Mucosa of rectum (tissue), 2 donors: Measurements from ENCODE around the gene ZNF208.
"Not testable (repeated sequence)": the region's sequence is repeated elsewhere in the genome, so short reads cannot be mapped to it uniquely, and the experiment has no call there.

Source experiments
- H3K27ac ChIP-seq, 2 donors: one replicate each; pipeline ENCODE4 v1.7.0; 2013; ENCODE audit warnings: inconsistent platforms in 2 of 2, low read depth in 2 of 2, low read length in 2 of 2
- H3K27me3 ChIP-seq, 2 donors: one replicate each; pipeline ENCODE4 v1.7.0; 2013; ENCODE audit warnings: low read length in 2 of 2; ENCODE audit not compliant: control insufficient read depth in 2 of 2, insufficient read depth in 2 of 2
- H3K36me3 ChIP-seq, 2 donors: one replicate each; pipeline ENCODE4 v1.7.0; 2013; ENCODE audit warnings: low read length in 2 of 2; ENCODE audit not compliant: control insufficient read depth in 2 of 2, insufficient read depth in 2 of 2
- H3K4me1 ChIP-seq, 2 donors: one replicate each; pipeline ENCODE4 v1.7.0; 2013; ENCODE audit warnings: low read length in 2 of 2, mild to moderate bottlenecking in 1 of 2; ENCODE audit not compliant: control insufficient read depth in 2 of 2, insufficient read depth in 2 of 2
- H3K4me3 ChIP-seq, 2 donors: one replicate each; pipeline ENCODE4 v1.7.0; 2013; ENCODE audit warnings: low read length in 2 of 2
- H3K9ac ChIP-seq, 2 donors: one replicate each; pipeline ENCODE4 v1.7.0; 2013; ENCODE audit warnings: low read length in 2 of 2, low read depth in 1 of 2, mild to moderate bottlenecking in 1 of 2
- H3K9me3 ChIP-seq, 2 donors: one replicate each; pipeline ENCODE4 v1.7.0; 2013; ENCODE audit warnings: low read length in 2 of 2; ENCODE audit not compliant: control insufficient read depth in 2 of 2
- donor health status: healthy.
- donor health status: Normal muscosa, but diverticular disease.

Gene ZNF208

DNA sequence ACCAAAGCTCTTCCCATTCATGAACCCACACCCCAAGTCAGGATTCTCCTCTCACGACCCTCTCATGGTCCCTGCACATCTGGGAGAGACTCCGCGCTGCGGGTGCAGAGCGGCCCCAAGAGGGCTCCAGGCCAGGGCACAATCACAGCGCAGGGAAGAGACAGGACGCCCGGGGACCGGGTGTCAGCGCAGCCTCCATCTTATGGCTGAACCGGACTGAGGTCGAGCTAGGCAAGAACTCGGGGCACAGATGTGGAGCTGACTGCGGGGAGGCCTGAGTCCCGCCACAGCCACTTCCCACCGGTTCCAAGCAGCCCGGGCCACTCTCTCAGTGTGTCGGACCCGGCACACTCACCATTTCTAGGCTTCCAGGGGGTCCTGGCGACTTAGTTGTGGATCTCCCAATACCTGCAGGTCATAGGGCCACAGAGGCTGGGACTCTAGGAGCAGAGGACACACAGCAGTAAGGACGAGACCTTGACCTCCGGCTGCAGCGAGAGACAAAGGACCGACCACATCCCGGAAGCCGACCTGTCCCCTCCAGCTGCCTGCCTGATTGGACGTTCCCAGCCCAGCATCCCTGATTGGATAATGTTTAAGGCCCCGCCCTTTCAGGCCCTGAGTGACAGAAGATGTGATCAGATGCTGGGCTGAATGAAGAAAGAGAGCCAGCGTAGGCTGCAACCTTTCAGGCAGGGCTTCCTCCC is at the start of gene ZNF208:
Gene ZNF208, minus strand, starts transcription at position 507 of the 707 bp plus-strand sequence. Its CDS starts 149 bp downstream, at position 358.
- H3K4me3 ChIP-seq: peak within 1 kb of the TSS; percentile 35 to 42
- not testable (repeated sequence) for H3K4me1 ChIP-seq, H3K27ac ChIP-seq, H3K27me3 ChIP-seq, H3K9ac ChIP-seq, H3K9me3 ChIP-seq, H3K36me3 ChIP-seq

DNA sequence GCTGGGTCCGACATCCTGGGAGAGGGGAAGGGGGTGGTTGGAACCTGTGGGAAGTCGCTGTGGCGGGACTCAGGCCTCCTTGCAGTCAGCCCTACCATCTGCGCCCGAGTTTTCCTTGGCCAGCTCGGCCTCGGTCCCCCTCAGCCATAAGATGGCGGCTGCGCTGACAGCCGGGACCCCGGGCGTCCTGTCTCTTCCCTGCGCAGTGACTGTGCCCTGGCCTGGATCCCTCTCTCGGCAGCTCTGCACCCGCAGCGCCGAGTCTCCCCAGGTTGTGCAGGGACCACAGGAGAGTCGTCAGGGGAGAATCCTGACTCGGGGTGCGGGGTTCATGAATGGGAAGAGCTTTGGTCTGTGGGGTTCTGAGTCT is 41.9 kb upstream of the ZNF208 start:
- Histone ChIP-seq H3K27me3 (no peaks in the 10 kb centered on the region), H3K9me3 (no peaks in the 10 kb centered on the region), H3K4me3 (peak overlapping the region; percentile 83 to 91), H3K36me3 (no peaks in the 10 kb centered on the region), H3K4me1 (no peaks in the 10 kb centered on the region), H3K27ac (peak overlapping the region in 1 of 2 donors; percentile 43), H3K9ac (peak overlapping the region; percentile 66)

DNA sequence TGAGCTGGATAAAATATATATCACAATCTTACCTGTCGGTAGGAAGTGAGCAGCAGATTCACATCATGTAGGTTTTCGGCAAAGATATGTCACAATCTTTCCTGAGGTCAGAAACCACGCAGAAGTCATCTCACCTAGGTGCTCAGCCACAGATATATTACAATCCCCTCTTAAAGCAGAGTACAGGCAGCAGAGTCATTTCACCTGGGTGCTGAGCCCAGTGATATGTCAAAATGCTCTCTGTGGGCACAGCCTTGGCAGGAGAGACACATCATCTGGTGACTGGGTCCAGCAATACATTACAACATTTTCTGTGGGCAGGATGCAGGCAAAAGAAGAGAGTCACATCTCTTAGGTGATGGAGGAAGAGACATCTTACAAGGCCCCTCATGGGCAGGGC is 30.4 kb upstream of the ZNF208 start:
- not testable (repeated sequence) for H3K27me3 ChIP-seq, H3K36me3 ChIP-seq, H3K27ac ChIP-seq, H3K9me3 ChIP-seq, H3K4me3 ChIP-seq, H3K4me1 ChIP-seq, H3K9ac ChIP-seq

DNA sequence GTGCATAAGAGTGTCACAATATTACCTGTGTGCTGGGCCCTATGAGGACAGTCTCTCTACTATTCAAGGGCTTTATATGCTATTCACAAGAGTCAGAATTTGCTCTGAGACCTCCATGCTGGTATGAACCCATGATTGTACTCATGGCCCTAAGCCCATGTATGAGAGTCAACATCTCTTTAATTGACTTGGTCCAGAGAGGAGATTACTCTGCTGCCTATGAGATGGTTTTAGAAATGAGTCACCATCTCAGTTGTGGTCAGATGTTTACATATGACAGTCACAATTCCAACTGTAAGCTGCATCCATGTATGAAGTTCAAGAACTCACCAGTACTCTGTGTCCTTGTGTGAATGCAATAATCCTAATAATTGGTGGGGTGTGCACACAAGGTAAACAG is 19.9 kb upstream of the ZNF208 start:
- no peaks in the 10 kb centered on the region for H3K4me1 ChIP-seq
- H3K9ac ChIP-seq: no peak overlapping the region
- H3K27me3 ChIP-seq: no peaks in the 10 kb centered on the region
- no peaks in the 10 kb centered on the region for H3K36me3 ChIP-seq
- H3K4me3 ChIP-seq: no peak overlapping the region
- peaks cover 8 to 10% of the 10 kb centered on the region in 2 donors for H3K9me3 ChIP-seq
- H3K27ac ChIP-seq: no peak overlapping the region

DNA sequence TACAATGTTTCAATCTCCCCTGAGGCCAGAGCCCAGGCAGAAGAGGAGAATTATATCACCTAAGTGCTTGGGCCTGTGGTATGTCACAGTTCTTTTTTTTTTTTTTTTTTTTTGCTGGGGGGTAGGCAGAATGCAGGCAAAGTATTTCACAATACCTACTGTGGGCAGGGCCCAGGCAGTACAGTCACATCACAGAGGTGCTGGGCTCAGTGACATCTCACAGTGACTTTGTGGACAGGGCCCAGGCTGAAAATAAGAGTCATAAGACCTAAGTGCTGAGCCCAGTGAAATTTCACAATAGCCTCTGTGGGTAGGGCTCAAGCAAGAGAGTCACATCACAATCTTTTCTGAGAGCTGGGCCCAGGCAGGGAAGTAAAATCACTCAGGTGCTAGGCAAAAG is 15.9 kb upstream of the ZNF208 start:
- H3K9me3 ChIP-seq: peaks cover 7 to 8% of the 10 kb centered on the region in 2 donors
- H3K27me3 ChIP-seq: no peaks in the 10 kb centered on the region
- no peak overlapping the region for H3K9ac ChIP-seq
- no peaks in the 10 kb centered on the region for H3K4me1 ChIP-seq
- no peaks in the 10 kb centered on the region for H3K36me3 ChIP-seq
- no peak overlapping the region for H3K27ac ChIP-seq
- H3K4me3 ChIP-seq: no peak overlapping the region

DNA sequence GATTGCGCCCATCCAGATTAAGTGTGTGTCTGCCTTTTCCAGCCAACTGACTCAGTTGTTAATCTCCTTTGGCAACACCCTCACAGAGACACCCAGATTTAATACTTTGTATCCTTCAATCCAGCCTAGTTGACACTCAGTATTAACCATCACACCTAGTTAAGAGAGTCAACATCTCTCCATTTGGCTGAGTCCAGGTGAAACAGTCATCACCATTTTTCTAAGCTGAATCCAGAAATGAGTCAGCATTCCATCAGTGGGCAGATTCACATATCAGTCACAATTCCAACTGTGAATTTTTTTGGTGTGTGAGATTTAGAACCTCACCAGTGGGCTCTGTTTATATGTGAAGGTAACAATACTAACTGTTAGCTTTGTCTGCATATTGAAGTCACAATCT is 14.8 kb upstream of the ZNF208 start:
- H3K9me3 ChIP-seq, H3K9ac ChIP-seq, H3K4me1 ChIP-seq, H3K36me3 ChIP-seq, H3K27ac ChIP-seq, H3K4me3 ChIP-seq, H3K27me3 ChIP-seq: not testable (repeated sequence)

DNA sequence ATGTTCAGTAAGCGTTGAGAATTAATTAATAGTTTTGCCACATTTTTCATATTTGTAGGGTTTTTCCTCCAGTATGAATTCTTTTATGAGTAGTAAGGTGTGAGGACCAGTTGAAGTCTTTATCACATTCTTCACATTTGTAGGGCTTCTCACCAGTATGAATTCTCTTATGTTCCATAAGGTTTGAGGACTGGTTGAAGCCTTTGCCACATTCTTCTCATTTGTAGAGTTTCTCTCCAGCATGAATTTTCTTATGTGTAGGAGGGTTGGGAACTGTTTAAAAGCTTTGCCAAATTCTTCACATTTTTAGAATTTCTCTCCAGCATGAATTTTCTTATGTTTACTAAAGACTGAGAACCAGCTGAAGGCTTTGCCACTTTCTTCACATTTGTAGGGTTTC is 40.3 kb downstream of the ZNF208 start:
- H3K4me3 ChIP-seq: no peak overlapping the region
- no peaks in the 10 kb centered on the region for H3K36me3 ChIP-seq
- no peak overlapping the region for H3K9ac ChIP-seq
- H3K4me1 ChIP-seq: no peaks in the 10 kb centered on the region
- no peaks in the 10 kb centered on the region for H3K27me3 ChIP-seq
- no peak overlapping the region for H3K27ac ChIP-seq
- H3K9me3 ChIP-seq: peaks cover 19 to 29% of the 10 kb centered on the region in 2 donors

DNA sequence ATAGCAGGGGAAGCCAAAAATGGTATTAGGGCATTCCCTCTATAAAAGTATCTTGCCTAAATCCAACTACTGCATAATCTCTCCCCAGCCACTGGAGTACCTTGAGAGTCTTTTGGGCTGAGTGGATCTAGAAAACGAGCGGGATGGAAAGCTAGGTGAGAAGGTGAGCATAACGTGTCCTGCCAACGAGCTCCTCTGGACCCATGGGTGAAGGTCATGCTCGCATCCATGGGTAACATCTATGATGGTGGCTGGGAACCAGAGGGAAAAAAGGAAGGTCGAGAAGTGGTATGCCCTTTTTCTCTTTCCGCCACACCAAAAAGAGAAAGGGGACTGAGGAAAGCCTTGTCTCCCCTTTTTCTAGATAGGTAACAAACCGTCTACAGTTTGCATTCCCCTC is 63.0 kb downstream of the ZNF208 start:
- Histone ChIP-seq H3K9ac (no peak overlapping the region), H3K36me3 (no peaks in the 10 kb centered on the region), H3K4me3 (no peak overlapping the region), H3K9me3 (peaks cover 7 to 11% of the 10 kb centered on the region in 2 donors), H3K4me1 (no peaks in the 10 kb centered on the region), H3K27ac (no peak overlapping the region), H3K27me3 (no peaks in the 10 kb centered on the region)

DNA sequence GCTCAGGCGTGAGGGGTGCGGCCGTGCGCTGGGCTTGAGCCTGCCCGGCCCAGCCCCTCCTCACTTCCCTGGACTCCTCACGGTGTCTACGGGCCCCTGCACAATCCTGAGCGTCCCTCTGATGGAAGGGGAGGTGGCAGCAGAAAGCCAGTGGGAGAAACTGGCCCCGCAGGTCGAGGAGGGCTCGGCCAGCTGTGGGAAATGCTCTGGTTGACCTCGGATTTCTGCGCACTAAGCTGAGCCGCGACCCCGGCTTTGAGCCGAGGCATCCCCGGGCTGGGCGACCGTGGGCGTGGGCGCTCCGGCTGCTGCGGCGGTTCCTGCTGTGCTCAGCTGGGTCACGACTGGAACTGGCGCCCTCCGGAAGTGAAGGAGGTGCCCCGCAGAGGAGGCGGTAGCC is 70.1 kb downstream of the ZNF208 start:
- Histone ChIP-seq H3K9me3 (peaks cover 0 to 5% of the 10 kb centered on the region in 2 donors), H3K4me1 (no peaks in the 10 kb centered on the region), H3K36me3 (no peaks in the 10 kb centered on the region), H3K27ac (no peak overlapping the region), H3K27me3 (no peaks in the 10 kb centered on the region), H3K4me3 (no peak overlapping the region), H3K9ac (no peak overlapping the region)

DNA sequence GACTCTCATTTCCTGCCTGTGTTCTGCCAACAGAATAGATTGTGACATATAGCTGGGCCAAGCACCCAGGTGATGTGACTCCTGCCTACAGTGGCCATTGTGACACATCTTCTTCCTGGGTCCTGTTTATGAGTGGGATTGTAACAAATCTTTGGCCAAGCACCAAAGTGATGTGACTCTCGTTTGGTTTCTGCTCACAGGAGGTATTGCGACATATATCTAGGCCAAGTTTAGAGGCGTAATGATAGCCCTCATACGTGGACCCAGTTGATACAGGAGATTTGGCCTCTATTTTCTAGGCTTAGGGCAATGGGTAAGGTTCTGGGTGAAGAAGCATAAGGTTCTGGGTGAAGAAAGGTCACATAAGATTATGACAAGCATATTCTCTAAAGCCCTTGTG is 76.2 kb downstream of the ZNF208 start:
- Histone ChIP-seq H3K36me3 (no peaks in the 10 kb centered on the region), H3K9me3 (peaks cover 2 to 11% of the 10 kb centered on the region in 2 donors), H3K4me3 (no peak overlapping the region), H3K9ac (no peak overlapping the region), H3K4me1 (no peaks in the 10 kb centered on the region), H3K27ac (no peak overlapping the region), H3K27me3 (no peaks in the 10 kb centered on the region)

DNA sequence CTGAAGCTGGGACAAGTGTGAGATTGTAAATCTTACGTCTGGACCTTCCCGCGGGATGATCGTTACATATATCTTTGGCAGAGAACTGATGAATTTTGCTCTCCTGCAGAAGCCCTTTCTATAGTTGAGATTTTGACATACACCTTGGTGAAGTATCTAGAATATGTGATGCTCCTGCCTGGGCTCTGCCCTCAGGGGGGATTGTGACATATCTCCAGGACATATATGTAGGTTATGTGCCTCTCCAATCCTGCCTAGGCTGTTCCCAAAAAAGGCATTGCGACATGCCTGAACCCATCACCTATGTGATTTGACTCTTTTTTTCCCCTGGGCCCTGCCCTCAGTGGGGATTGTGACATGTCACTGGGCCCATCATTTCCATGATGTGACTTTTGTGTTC is 76.6 kb downstream of the ZNF208 start:
- no peak overlapping the region for H3K4me3 ChIP-seq
- no peak overlapping the region for H3K27ac ChIP-seq
- no peaks in the 10 kb centered on the region for H3K27me3 ChIP-seq
- H3K9me3 ChIP-seq: peaks cover 2 to 11% of the 10 kb centered on the region in 2 donors
- no peaks in the 10 kb centered on the region for H3K4me1 ChIP-seq
- H3K9ac ChIP-seq: no peak overlapping the region
- H3K36me3 ChIP-seq: no peaks in the 10 kb centered on the region
